Endodermal cell (in vitro differentiated cells): ENCODE data around the gene AGT. TPM values are rescaled to one million over a fixed set of nuclear protein-coding genes. Genes with fewer than 3 reads are reported as not detected.
A peak's percentile ranks its signal among the peaks of the same experiment; 100 is the strongest.
"Not testable (repeated sequence)": the region's sequence is repeated elsewhere in the genome, so short reads cannot be mapped to it uniquely, and the experiment has no call there.

Source experiments
- DNase-seq: peaks from one replicate; pipeline ENCODE4 v3.0.0-alpha.2; 2017
- H3K27ac ChIP-seq: 2 replicates; pipeline ENCODE4 v1.5.1; 2013; ENCODE audit warnings: mild to moderate bottlenecking, low read depth, low read length, moderate library complexity
- H3K27me3 ChIP-seq: 2 replicates; pipeline ENCODE4 v1.6.1; 2013; ENCODE audit warnings: mild to moderate bottlenecking, low read length, moderate library complexity; ENCODE audit not compliant: insufficient read depth, control insufficient read depth, poor library complexity, severe bottlenecking
- H3K36me3 ChIP-seq: 2 replicates; pipeline ENCODE4 v1.7.0; 2013; ENCODE audit warnings: mild to moderate bottlenecking, low read length, moderate library complexity; ENCODE audit not compliant: control insufficient read depth, insufficient read depth
- H3K4me1 ChIP-seq: one replicate; pipeline ENCODE4 v1.7.0; 2013; ENCODE audit warnings: low read length; ENCODE audit not compliant: control insufficient read depth, insufficient read depth
- H3K4me3 ChIP-seq: 2 replicates; pipeline ENCODE4 v1.5.1; 2013; ENCODE audit warnings: mild to moderate bottlenecking, low read length, moderate library complexity
- H3K9ac ChIP-seq: 2 replicates; pipeline ENCODE4 v1.6.1; 2013; ENCODE audit warnings: mild to moderate bottlenecking, low read length, moderate library complexity; ENCODE audit not compliant: poor library complexity, severe bottlenecking; ENCODE audit errors: extremely low read depth
- H3K9me3 ChIP-seq: 2 replicates; pipeline ENCODE4 v1.6.1; 2013; ENCODE audit warnings: mild to moderate bottlenecking, low read length, moderate library complexity; ENCODE audit not compliant: control insufficient read depth
- H3K27ac Mint-ChIP-seq: 2 replicates; pipeline ENCODE4 v1.8.0; 2020; ENCODE audit warnings: mixed read lengths
- H3K27me3 Mint-ChIP-seq: 2 replicates; pipeline ENCODE4 v1.8.0; 2021; ENCODE audit warnings: mild to moderate bottlenecking, mixed read lengths; ENCODE audit not compliant: insufficient read depth
- H3K36me3 Mint-ChIP-seq: 2 replicates; pipeline ENCODE4 v1.8.0; 2020; ENCODE audit warnings: low read depth, mixed read lengths
- H3K4me1 Mint-ChIP-seq: 2 replicates; pipeline ENCODE4 v1.8.0; 2020; ENCODE audit warnings: mixed read lengths
- H3K4me3 Mint-ChIP-seq: 2 replicates; pipeline ENCODE4 v1.8.0; 2020; ENCODE audit warnings: mild to moderate bottlenecking, moderate library complexity, mixed read lengths
- H3K9me3 Mint-ChIP-seq: 2 replicates; pipeline ENCODE4 v1.8.0; 2020; ENCODE audit warnings: mild to moderate bottlenecking, mixed read lengths
- WGBS, 2 experiments: methylation state at CpG; one replicate each; pipeline versions ENCODE4 v1.1.5 to v1.1.7; 2013; ENCODE audit warnings: missing lambda C conversion rate in 2 of 2, mixed read lengths in 1 of 2; ENCODE audit not compliant: insufficient coverage in 1 of 2, insufficient read length in 1 of 2; 5-methylcytosine and 5-hydroxymethylcytosine counted together
- total RNA-seq, 2 donors: library from RNA; stranded (reverse); fragmentation: NEBNext Ultra II Directional in 1 of 2; extraction: Animal tissue kit (Norgen Biotek cat#: 25700) in 1 of 2; gene quantifications; 2 replicates in 1 of 2; 3 replicates in 1 of 2; pipeline ENCODE4 v1.2.1, GENCODE V29; 2021
- TF ChIP-seq, protein P1 (sequence below): fragments of 200-600 bp; sonication (generic); conservative IDR thresholded peaks from 2 replicates; pipeline ENCODE4 v1.5.0; 2021; ENCODE audit warnings: antibody characterized with exemption, mild to moderate bottlenecking

AGT gene
- total RNA-seq, 2 donors from 2014 or later = not detected

DNA sequence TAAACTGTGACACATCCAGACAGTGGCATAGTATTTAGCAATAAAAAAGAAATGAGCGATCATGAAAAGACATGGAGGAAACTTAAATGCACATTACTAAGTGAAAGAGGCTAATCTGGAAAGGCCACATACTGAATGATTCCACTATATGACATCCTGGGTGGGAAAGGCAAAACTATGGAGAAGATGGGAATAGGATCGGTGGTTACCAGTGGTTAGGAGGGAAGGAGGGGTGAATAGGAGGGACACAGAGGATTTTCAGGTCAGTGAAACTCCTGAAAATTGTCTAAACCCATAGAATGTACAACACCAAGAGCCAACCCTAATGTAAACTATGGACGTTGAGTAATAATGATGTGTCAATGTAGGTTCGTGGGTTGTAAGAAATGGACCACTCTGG, 13.8 kb downstream of the AGT start:
- Histone ChIP-seq H3K4me3 (no peak overlapping the region), H3K36me3 (no peaks in the 10 kb centered on the region), H3K27me3 (no peaks in the 10 kb centered on the region), H3K9ac (no peak overlapping the region), H3K4me1 (no peaks in the 10 kb centered on the region), H3K27ac (no peak overlapping the region), H3K9me3 (no peaks in the 10 kb centered on the region)
- Mint-ChIP-seq H3K27me3 (no peaks in the 10 kb centered on the region), H3K27ac (no peak overlapping the region), H3K4me3 (no peak overlapping the region), H3K4me1 (peaks cover 3% of the 10 kb centered on the region), H3K9me3 (no peaks in the 10 kb centered on the region), H3K36me3 (no peaks in the 10 kb centered on the region)
- TF ChIP-seq, protein P1, sequence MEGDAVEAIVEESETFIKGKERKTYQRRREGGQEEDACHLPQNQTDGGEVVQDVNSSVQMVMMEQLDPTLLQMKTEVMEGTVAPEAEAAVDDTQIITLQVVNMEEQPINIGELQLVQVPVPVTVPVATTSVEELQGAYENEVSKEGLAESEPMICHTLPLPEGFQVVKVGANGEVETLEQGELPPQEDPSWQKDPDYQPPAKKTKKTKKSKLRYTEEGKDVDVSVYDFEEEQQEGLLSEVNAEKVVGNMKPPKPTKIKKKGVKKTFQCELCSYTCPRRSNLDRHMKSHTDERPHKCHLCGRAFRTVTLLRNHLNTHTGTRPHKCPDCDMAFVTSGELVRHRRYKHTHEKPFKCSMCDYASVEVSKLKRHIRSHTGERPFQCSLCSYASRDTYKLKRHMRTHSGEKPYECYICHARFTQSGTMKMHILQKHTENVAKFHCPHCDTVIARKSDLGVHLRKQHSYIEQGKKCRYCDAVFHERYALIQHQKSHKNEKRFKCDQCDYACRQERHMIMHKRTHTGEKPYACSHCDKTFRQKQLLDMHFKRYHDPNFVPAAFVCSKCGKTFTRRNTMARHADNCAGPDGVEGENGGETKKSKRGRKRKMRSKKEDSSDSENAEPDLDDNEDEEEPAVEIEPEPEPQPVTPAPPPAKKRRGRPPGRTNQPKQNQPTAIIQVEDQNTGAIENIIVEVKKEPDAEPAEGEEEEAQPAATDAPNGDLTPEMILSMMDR = no peak
- DNase-seq = no peak
- WGBS, 2 experiments = 91 to 100% methylated on average over 2 to 4 of the region's 4 CpGs

DNA sequence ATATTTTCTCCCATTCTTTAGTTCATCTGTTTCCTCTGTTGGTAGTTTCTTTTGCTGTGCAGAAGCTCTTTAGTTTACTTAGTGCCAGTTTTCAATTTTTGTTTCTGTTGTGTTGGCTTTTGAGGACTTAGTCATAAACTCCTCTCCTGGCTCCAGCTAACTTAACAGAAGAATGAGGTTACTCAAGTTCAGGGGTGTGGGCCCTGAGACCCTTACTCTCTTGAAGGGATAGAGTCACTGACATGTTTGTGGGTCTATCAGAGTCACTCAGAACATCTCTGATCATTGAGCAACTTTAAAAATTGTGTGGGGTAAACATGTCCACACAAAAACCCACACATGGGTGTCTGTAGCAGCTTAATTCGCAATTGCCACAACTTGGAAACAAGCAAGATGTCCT, 14.2 kb downstream of the AGT start:
- Histone ChIP-seq H3K27ac (no peak overlapping the region), H3K36me3 (no peaks in the 10 kb centered on the region), H3K9me3 (no peaks in the 10 kb centered on the region), H3K9ac (no peak overlapping the region), H3K27me3 (no peaks in the 10 kb centered on the region), H3K4me3 (no peak overlapping the region), H3K4me1 (no peaks in the 10 kb centered on the region)
- Mint-ChIP-seq H3K27ac (no peak overlapping the region), H3K27me3 (no peaks in the 10 kb centered on the region), H3K4me1 (peaks cover 3% of the 10 kb centered on the region), H3K9me3 (no peaks in the 10 kb centered on the region), H3K36me3 (no peaks in the 10 kb centered on the region), H3K4me3 (no peak overlapping the region)
- TF ChIP-seq, protein P1 = no peak
- no peak for DNase-seq
- 96 to 100% methylated on average over 1 of the region's 1 CpG for WGBS, 2 experiments

DNA sequence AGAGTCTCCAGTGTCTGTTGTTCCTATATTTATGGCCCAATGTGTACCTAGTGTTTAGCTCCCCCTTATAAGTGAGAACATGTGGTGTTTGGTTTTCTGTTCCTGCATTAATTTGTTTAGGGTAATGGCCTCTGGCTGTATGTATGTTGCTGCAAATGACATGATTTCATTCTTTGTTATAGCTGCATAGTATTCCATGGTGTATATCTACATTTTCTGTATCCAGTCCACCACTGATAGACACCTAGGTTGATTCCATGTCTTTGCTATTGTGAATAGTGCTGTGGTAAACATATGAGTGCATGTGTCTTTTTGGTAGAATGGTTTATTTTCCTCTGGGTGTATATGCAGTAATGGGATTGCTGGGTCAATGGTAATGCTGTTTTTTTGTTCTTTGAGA, 15.0 kb downstream of the AGT start:
- DNase-seq, H3K27ac Mint-ChIP-seq, H3K4me3 Mint-ChIP-seq, H3K27me3 Mint-ChIP-seq, H3K36me3 Mint-ChIP-seq, H3K27ac ChIP-seq, H3K9me3 Mint-ChIP-seq, H3K9me3 ChIP-seq, H3K27me3 ChIP-seq, H3K36me3 ChIP-seq, H3K4me3 ChIP-seq, H3K4me1 ChIP-seq, H3K4me1 Mint-ChIP-seq, H3K9ac ChIP-seq: not testable (repeated sequence)

DNA sequence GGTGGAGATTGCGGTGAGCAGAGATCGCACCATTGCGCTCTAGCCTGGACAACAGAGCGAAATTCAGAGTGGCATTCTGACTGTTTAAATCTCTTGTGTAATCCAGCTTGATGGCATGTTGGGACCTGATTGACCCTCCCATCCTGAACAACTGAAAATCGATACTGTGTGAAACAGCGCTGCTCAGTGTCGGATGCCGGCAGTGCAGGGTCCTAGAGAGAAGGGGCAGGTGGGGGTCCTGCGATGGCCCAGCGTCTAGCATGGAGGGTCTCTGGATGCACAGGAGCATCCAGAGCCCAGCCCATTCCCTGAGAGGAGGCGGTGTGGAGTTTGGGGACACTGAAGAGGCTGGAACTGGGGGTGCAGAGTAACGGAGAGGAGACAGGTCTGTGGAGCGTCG, 15.8 kb downstream of the AGT start:
- Mint-ChIP-seq H3K27me3 (no peaks in the 10 kb centered on the region), H3K9me3 (no peaks in the 10 kb centered on the region), H3K4me1 (peaks cover 5% of the 10 kb centered on the region), H3K4me3 (no peak overlapping the region), H3K36me3 (peaks cover 3% of the 10 kb centered on the region), H3K27ac (no peak overlapping the region)
- DNase-seq = peak; percentile 74
- TF ChIP-seq, protein P1 = peak; percentile 54
- Histone ChIP-seq H3K4me1 (no peaks in the 10 kb centered on the region), H3K27me3 (no peaks in the 10 kb centered on the region), H3K27ac (no peak overlapping the region), H3K36me3 (peaks cover 5% of the 10 kb centered on the region), H3K4me3 (no peak overlapping the region), H3K9ac (no peak overlapping the region), H3K9me3 (no peaks in the 10 kb centered on the region)
- 94 to 95% methylated on average over 11 to 14 of the region's 14 CpGs for WGBS, 2 experiments
